ENCODE measurements around the gene TP63. TPM values are rescaled to one million over a fixed set of nuclear protein-coding genes. Genes with fewer than 3 reads are reported as not detected.

TP63 gene
- total RNA-seq, 2 donors from 2014 or later = not detected

GRCh38 chr3:189626286-189626685, 4.9 kb upstream of the TP63 start:
- no peaks in the 10 kb centered on the region for H3K27me3 ChIP-seq
- no peak for DNase-seq
- H3K9me3 ChIP-seq = no peaks in the 10 kb centered on the region
- no peak for TF ChIP-seq CTCF (IDR thresholded peaks at IDR 0.05)
- intact Hi-C loops (cut with DNase I) = no loop called here
- H3K9ac ChIP-seq (ENCODE audit: low read depth in 2 of 2, low read length in 2 of 2) = no peak overlapping the region
- H3K36me3 ChIP-seq = no peaks in the 10 kb centered on the region
- H3K4me3 ChIP-seq = no peak overlapping the region
- H3K4me1 ChIP-seq = no peaks in the 10 kb centered on the region
- no peak overlapping the region for H3K27ac ChIP-seq

- no peak overlapping the region for H3K4me3 ChIP-seq
- H3K27ac ChIP-seq = no peak overlapping the region
- TF ChIP-seq CTCF (IDR thresholded peaks at IDR 0.05) = no peak
- DNase-seq = no peak
- intact Hi-C loops (cut with DNase I) = no loop called here
- no peak overlapping the region for H3K9ac ChIP-seq (ENCODE audit: low read depth in 2 of 2, low read length in 2 of 2)
- H3K9me3 ChIP-seq = no peaks in the 10 kb centered on the region
- H3K4me1 ChIP-seq = no peaks in the 10 kb centered on the region
- no peaks in the 10 kb centered on the region for H3K27me3 ChIP-seq
- H3K36me3 ChIP-seq = no peaks in the 10 kb centered on the region
These were observed 1.3 kb upstream of the TP63 start for GRCh38 chr3:189629803-189630455.

- H3K9me3 ChIP-seq = no peaks in the 10 kb centered on the region
- H3K4me1 ChIP-seq = no peaks in the 10 kb centered on the region
- H3K36me3 ChIP-seq = no peaks in the 10 kb centered on the region
- intact Hi-C loops (cut with DNase I) = no loop called here
- H3K27me3 ChIP-seq = no peaks in the 10 kb centered on the region
- no peak overlapping the region for H3K4me3 ChIP-seq
- no peak for TF ChIP-seq CTCF (IDR thresholded peaks at IDR 0.05)
- H3K9ac ChIP-seq (ENCODE audit: low read depth in 2 of 2, low read length in 2 of 2) = no peak overlapping the region
- H3K27ac ChIP-seq = no peak overlapping the region
- DNase-seq = no peak
These were observed 319 bp upstream of the TP63 start for GRCh38 chr3:189630767-189631372.

- H3K4me3 ChIP-seq = no peak overlapping the region
- no peaks in the 10 kb centered on the region for H3K9me3 ChIP-seq
- no peaks in the 10 kb centered on the region for H3K4me1 ChIP-seq
- no peak overlapping the region for H3K27ac ChIP-seq
- no peak for DNase-seq
- H3K36me3 ChIP-seq = no peaks in the 10 kb centered on the region
- intact Hi-C loops (cut with DNase I) = no loop called here
- H3K27me3 ChIP-seq = no peaks in the 10 kb centered on the region
- no peak for TF ChIP-seq CTCF (IDR thresholded peaks at IDR 0.05)
- H3K9ac ChIP-seq (ENCODE audit: low read depth in 2 of 2, low read length in 2 of 2) = no peak overlapping the region
These were observed 220 bp downstream of the TP63 start for GRCh38 chr3:189631409-189631808.

GRCh38 chr3:189632242-189632641, 1.1 kb downstream of the TP63 start:
- TF ChIP-seq CTCF (IDR thresholded peaks at IDR 0.05) = no peak
- H3K9me3 ChIP-seq = no peaks in the 10 kb centered on the region
- DNase-seq = no peak
- no peak overlapping the region for H3K9ac ChIP-seq (ENCODE audit: low read depth in 2 of 2, low read length in 2 of 2)
- H3K27me3 ChIP-seq = no peaks in the 10 kb centered on the region
- no peak overlapping the region for H3K4me3 ChIP-seq
- no peaks in the 10 kb centered on the region for H3K4me1 ChIP-seq
- intact Hi-C loops (cut with DNase I) = no loop called here
- H3K36me3 ChIP-seq = no peaks in the 10 kb centered on the region
- no peak overlapping the region for H3K27ac ChIP-seq

Data from colonic mucosa (tissue), 4 donors.